Cerebellar nuclear complex (tissue), 1 donor: ENCODE measurements around the gene SLC1A5.
A peak's percentile ranks its signal among the peaks of the same experiment; 100 is the strongest.
"Not testable (repeated sequence)": the region's sequence is repeated elsewhere in the genome, so short reads cannot be mapped to it uniquely, and the experiment has no call there.

ENCODE experiments used
- DNase-seq, 2 experiments: peaks; one replicate each; lab custom pipeline; 2025; lab: John Stamatoyannopoulos, UW

Gene SLC1A5

GRCh38 chr19:46768746-46769145 is 19.6 kb downstream of the SLC1A5 start:
- not testable (repeated sequence) for DNase-seq

DNA sequence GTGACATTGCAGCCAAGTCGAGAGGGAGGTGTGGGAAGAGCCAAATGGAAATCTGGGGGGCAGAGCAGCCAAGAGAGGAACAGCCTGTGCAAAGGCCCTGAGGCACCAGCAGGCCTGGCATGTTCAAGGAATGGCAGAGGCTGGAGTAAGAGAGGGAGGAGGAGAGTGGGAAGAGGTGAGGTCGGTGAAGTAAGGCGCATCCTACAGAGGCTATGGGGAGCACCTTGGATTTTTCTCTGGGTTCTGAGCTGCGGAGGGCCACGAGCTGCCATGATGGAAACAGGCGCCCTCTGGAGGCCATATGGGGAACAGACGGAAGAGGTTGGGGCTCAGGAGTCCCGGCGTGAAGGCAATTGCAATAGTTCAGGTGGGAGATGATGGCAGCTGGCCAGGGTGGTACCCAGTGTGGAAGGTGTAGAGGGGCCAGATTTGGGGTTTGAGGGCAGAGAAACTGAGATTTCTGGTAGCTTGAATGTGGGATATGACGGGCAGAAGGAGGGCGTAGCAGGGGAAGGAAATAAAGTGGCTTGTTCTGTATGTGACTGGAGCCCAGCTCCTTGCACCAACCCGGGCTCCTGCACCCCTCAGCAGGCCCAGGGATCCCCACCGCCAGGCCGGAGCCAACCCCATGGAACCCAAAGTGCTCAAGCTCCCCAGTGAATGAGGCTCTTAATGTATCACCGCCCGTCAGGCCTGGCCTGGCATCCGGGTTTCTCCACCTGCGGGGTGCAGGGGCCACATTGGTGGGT is 21.7 kb downstream of the SLC1A5 start:
- no peak for DNase-seq

- DNase-seq: no peak
Observed at GRCh38 chr19:46764817-46765291, 23.5 kb downstream of the SLC1A5 start.

DNA sequence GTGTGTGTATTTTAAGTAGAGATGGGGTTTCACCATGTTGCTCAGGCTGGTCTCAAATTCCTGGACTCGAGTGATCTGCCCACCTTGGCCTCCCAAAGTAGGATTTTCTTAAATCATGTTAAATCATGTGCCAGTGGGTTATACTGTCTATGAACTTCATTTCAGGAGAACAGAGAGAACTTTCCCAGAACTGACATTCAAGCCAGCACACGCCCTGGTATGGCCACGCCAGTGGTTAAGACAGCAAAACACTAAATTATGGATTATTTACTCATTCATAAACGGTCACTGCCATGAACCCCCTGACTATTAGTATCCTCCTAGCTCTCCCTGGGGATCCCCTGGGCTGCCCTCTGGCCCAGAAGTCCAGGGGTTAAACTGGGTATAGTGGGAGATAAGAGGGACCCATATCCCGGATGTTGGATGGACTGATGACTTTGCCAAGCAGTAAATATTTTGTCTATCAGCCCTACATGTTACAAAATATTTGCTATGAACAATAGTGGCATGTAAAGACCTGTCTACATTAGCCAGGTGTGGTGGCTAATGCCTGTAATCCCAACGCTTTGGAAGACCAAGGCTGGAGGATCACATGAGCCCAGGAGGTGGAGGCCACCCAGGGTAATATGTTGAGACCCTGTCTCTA is 26.0 kb downstream of the SLC1A5 start:
- DNase-seq: no peak

- no peak for DNase-seq
Observed at GRCh38 chr19:46761418-46761831, 27.0 kb downstream of the SLC1A5 start.

GRCh38 chr19:46760897-46761296 is 27.5 kb downstream of the SLC1A5 start:
- not testable (repeated sequence) for DNase-seq

DNA sequence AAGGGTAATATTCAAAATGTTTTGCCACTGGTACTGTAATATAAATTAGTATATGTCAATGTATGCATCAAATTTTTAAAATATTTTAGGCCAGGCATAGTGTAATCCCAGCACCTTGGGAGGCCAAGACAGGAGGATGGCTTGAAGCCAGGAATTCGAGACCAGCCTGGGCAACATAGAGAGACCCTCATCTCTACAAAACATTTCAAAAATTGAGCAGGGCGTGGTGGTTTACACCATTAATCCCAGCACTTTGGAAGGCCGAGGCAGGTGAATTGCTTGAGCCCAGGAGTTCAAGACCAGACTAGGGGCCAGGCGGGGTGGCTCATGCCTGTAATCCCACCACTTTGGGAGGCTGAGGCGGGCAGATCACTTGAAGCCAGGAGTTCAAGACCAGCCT is 28.0 kb downstream of the SLC1A5 start:
- no peak for DNase-seq

GRCh38 chr19:46759817-46760333 is 28.5 kb downstream of the SLC1A5 start:
- DNase-seq: no peak

- DNase-seq: no peak
Observed at GRCh38 chr19:46759206-46759605, 29.2 kb downstream of the SLC1A5 start.

GRCh38 chr19:46756544-46756888 is 31.9 kb downstream of the SLC1A5 start:
- DNase-seq: no peak

GRCh38 chr19:46755853-46756543 is 32.4 kb downstream of the SLC1A5 start:
- no peak for DNase-seq

- no peak for DNase-seq
Observed at GRCh38 chr19:46755077-46755852, 33.1 kb downstream of the SLC1A5 start.

DNA sequence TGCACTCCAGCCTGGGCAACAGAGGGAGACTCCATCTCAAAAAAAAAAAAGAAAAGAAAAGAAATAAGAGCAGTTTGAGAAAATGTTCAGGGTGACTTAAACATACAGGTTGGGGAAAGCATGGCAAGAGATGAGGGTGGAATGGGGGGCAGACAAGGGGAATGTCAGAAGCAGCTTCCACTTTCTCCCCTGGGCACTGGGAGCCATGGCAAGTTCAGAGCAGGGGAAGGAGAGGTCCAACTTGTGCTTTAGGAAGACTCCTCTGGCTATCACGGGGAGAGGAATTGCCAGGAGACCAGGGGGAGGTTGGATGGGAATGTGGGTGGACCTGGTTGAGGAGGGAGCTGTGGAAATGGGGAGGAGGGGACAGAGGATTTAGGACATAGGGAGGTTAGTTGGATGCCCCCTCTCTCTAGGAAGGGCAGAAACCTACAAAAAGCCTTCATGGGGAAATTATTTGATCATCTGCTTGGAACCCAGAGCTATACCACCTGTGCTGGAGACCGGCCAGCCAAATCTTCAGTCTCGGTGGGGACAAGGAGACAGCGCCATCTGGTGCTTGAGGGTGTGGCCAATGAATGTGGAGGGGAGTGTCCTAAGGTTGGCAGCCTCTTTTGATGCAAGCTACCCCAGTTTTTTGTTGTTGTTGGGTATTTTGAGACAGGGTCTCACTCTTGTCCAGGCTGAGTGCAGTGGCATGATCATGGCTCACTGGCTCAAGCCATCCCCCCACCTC is 34.8 kb downstream of the SLC1A5 start:
- DNase-seq: peak in 1 of 2 experiments; percentile 46

GRCh38 chr19:46748325-46749109 is 39.9 kb downstream of the SLC1A5 start:
- DNase-seq: no peak

- DNase-seq: no peak
Observed at GRCh38 chr19:46746281-46747057, 41.9 kb downstream of the SLC1A5 start, which contains the start of gene STRN4. Gene STRN4, minus strand, starts transcription at chr19:46746450. Its CDS starts 20 bp downstream, at chr19:46746430.

DNA sequence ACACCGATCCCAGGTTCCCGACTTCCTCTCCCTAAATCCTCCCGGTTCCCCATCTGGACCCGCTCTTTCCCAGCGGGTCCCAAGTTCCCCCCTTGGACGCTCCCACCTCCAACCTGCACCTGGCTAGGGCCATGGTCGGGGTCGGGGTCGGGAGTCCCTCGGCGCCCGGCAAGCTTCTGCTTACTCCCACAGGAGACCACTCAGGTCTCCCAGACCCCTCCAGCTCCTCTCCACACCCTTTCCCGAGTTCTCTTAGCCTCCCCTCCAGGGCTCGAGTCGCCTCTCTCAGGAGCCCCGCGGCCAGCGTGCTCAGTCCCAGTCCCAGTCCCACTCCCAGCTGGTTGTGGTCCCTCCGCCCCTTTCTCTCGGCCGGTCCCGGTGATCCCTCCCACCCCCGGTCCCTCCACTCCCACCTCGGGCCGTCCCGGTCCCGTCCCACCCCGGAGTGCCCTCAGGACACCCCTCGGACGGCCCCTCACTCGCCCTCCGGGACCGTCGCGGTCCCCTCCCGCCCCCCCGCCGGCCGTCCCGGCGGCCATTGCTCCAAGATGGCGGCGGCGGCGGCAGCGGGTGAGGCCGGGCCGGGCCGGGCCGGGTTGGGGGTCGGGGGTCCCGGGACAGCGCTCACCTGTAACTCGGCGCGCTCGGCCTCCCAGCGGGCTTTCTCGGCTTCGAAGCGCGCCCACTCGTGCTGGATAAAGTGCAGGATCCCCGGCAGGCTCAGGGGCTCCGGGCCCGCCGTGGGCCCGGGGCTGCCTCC is 42.7 kb downstream of the SLC1A5 start, which contains the start of gene FKRP:
Gene FKRP, plus strand, starts transcription at position 537 of the 760 bp plus-strand sequence. CDS start 9,394 bp downstream, outside the sequence.
- no peak for DNase-seq

DNA sequence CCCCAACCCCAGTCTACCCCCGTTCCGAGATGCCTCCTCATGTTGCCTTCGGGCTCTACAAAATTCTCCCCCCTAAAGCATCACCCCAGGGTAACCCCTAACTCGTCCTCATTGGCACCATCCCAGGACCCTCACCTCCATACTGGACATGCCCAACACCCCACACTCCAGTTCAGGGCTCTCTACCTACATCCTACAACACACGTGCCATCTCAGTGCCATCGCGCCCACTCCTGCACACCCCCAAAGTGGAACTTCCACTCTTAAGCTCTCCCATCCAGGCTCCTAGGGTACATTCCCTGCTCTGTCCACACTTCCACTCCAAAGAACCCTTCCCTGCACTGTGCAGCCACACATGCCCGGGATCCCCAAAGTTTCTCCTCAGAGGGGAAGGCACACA is 43.4 kb downstream of the SLC1A5 start:
- DNase-seq: no peak

GRCh38 chr19:46744005-46744691 is 44.2 kb downstream of the SLC1A5 start:
- no peak for DNase-seq
